A673 (cell line): ENCODE data around the gene TP53I13.

Experiments used
- CTCF ChIP-seq: fragments of 300-800, 200-600 bp; sonication (generic); conservative IDR thresholded peaks from 2 replicates; pipeline ENCODE4 v1.5.1; 2017; ENCODE audit warnings: low read depth, mild to moderate bottlenecking, antibody characterized with exemption, low read length, moderate library complexity, mixed read lengths
- EZH2 ChIP-seq: fragments of 200-600 bp; sonication (generic); IDR thresholded peaks from 2 replicates; pipeline ENCODE4 v1.6.1; 2017; ENCODE audit warnings: borderline replicate concordance, low read depth, mild to moderate bottlenecking, mixed read lengths, antibody characterized with exemption, low read length; ENCODE audit not compliant: poor library complexity, severe bottlenecking

- TF ChIP-seq CTCF, result no peak
- TF ChIP-seq EZH2, result no peak
Observed at GRCh38 chr17:29603109-29603674, 34.7 kb downstream of the TP53I13 start.
